Stimulated activated CD4-positive, alpha-beta T cell treated with anti-CD3 and anti-CD28 coated beads, Interleukin-4, amount 100 ng/mL, for 4 hours (primary cell): ENCODE results near the gene CPNE5.
A peak's percentile ranks its signal among the peaks of the same experiment; 100 is the strongest.

ENCODE experiments used
- DNase-seq, 2 experiments: peaks; one replicate each; pipeline ENCODE4 v3.0.0-alpha.2; 2020

The CPNE5 gene

DNA sequence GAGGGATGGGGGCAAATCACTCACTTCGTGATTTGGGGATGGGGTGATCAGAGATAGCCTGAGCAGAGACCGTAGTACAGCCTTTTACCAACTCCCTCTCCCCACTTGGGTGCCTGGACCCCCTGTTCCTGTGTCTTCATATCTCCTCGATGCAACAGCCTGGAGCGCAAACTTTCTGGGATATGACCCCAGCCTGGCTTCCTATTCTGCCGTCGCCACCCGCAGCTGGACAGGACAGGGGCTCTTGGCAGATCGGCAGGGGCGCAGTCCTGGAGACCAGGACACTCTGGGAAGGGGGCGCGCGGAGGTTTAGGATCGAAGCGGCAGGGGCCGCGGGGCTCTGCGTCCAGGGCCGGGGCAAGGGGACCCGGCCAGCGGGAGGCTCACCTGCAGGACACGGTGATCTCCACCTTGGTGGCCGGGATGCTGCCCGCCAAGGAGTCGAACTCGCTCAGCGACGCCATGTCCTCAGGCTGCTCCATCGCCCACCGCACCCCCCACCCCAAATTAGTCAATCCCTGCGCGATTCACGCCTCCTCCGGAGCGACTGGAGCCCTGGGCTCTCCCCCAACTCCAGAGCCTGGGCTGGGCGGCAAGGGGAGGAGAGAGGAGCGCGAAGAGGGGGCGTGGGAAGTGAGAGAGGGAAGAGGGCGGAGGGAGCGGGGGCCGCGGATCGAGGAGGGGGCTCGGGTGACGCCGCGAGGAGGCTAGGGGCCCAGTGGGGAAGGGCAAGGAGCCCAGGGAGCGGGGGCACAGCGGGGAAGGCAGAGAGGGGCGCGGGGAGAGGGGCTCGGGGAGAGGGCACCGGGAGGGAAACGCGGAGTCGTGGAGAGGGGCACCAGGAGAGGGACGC lies at the start of gene CPNE5:
Gene CPNE5, minus strand, starts transcription at position 549 of the 853 bp plus-strand sequence. Its CDS starts 67 bp downstream, at position 482.
- DNase-seq = peak; percentile 4 to 9

GRCh38 chr6:36888115-36888643 lies 48.9 kb upstream of the CPNE5 start:
- DNase-seq = no peak

DNA sequence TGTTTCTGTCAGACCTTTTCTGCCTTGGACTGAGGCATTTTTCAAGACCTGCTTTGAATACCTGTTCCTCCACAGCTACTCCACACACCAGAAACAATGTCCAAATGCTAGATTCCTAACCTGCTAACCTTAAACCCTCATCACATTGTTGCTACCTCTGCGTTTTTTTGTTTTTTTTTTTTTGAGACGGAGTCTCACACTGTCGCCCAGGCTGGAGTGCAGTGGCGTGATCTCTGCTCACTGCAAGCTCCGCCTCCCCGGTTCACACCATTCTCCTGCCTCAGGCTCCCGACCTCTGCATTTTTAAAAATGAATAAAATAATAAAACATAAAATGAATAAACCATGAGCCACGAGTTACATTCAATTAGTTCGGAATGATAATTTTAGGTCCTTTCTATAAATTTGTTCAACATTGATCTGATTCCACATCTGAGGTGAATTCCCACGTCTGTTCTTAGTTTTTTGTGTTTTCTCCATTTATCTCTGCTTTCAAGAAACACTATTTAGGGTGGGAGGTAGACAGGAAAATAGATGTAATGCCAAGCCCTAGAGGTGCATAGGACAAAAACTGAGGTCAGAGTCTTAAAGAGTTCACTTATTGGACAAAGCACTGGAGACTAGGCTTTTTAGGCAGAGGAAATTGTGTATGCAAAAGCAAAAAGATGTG lies 47.8 kb upstream of the CPNE5 start:
- DNase-seq = no peak

- peak; percentile 94 to 97 for DNase-seq
These were observed 46.5 kb upstream of the CPNE5 start, which contains the start of gene C6orf89 for GRCh38 chr6:36885461-36886401. Gene C6orf89, plus strand, starts transcription at chr6:36885952. Its CDS starts 13,493 bp downstream, at chr6:36899445.

GRCh38 chr6:36884610-36885009 lies 45.4 kb upstream of the CPNE5 start:
- no peak for DNase-seq

DNA sequence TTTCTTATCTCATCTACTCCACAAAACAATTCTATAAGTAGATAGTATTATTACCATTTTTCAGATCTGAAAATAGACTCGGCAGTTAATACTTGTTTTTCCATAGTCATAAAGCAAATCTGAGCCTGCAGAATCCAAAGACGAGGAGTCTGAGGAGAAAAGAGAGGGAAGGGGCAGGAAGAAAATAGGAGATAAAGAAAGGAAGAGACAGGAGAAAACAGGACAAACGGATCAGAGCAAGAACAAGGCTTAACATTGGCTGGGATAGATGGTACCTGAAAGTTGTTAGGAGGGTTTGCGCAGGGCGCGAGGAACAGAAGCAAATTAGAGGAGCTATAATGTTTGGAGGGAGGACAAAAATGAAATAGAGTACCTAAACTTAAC lies 36.0 kb upstream of the CPNE5 start:
- DNase-seq = no peak

GRCh38 chr6:36874443-36875249 lies 35.4 kb upstream of the CPNE5 start, which contains the start of gene PPIL1:
Gene PPIL1, minus strand, starts transcription at chr6:36874803. Its CDS starts 31 bp downstream, at chr6:36874772.
- peak; percentile 74 to 78 for DNase-seq

DNA sequence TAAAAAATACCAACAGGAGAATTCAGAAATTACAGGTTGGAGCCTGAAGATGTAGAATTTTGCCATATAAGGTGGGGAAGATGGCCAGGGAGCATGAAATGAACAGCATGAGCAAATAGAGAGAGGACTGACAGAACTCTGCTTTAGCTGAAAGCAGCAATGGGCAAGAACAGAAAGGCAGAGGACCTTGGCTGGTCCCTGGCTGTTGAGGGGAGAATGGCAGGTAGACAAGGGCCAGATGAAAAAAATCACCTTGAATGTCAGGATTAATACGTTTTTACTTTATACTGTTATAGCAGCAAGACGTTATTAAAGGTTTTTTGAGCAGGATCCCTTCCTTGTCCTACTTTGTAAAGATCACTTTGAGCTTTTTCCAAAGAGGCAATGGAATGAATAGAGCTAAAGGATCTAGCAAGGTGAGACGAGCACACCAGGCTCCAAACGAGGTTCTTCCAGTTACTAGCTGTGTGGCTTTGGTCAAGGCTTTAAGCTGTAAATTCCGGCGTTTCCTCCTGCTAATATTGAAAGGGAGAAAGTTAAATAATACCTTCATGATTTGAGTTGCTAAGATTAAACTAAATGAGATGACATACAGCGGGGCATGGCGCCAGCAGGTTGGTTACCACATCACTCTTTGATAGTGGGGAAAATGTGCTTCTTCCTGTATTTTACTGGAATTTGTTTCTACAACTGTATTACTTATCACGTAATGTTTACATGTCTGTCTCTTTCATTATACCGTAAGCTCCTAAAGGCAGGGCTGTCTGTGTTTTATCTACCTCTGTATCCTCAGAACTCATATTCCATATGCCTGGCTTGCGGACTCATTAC lies 34.6 kb upstream of the CPNE5 start:
- DNase-seq = no peak

GRCh38 chr6:36873115-36873514 lies 33.9 kb upstream of the CPNE5 start:
- no peak for DNase-seq

- no peak for DNase-seq
These were observed 32.4 kb upstream of the CPNE5 start for GRCh38 chr6:36871686-36872085.

DNA sequence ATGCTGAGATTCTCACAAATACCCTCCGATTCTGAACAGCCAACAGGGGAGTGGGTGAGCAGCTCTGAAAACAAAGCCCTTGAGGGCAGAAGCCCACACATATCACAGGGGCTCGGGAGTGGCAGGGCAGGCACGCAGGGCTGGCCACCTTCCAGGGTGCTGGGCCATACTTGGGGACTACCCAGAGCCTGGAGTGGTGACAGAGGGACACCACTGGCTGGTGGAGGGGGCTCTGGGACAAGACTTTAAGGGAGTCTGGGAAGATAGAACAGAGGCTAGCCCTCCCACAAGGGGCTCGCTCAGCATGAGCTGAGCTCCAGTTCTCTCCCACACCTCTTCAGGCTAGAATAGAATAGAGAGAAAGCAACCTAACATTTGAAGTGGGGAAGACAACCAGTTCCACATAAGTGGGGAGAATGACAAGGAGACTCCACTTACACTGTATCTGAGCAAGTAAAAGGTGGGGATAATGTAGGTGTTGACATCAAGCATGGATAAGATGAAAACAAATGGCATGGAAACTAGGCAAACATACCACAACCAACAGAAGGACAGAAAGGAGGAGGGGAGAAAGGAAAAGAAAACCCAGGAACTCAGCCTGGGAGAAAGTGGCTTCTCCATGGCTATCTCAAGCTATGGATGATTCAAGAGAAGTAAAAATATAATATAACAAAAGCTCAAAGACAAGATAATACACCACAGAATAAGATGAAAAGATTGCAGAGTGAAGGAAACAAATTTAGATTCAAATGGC lies 28.4 kb upstream of the CPNE5 start:
- no peak for DNase-seq

DNA sequence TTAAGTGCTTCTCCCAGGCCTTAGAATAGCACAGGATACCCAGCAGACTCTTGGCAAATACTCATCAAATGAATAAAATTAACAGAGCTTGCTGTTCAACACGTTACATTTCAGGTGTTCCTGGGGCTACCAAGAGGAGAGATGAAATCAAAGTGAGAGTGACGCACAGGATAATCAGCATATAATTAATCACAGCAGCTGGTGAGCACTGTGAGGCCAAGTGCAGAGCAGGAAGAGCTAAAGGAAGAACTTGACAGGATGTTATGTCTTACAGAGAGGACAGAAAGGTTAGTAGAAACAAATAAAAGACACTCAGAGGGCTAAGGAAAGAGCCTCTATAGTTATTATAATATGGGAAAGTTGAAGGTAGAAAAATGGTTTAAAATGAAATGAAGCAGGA lies 26.6 kb upstream of the CPNE5 start:
- DNase-seq = no peak

GRCh38 chr6:36863670-36864540 lies 24.7 kb upstream of the CPNE5 start:
- no peak for DNase-seq

GRCh38 chr6:36862848-36863382 lies 23.7 kb upstream of the CPNE5 start:
- no peak for DNase-seq

GRCh38 chr6:36862164-36862847 lies 23.1 kb upstream of the CPNE5 start:
- DNase-seq = no peak

GRCh38 chr6:36860126-36860525 lies 20.9 kb upstream of the CPNE5 start:
- DNase-seq = no peak

DNA sequence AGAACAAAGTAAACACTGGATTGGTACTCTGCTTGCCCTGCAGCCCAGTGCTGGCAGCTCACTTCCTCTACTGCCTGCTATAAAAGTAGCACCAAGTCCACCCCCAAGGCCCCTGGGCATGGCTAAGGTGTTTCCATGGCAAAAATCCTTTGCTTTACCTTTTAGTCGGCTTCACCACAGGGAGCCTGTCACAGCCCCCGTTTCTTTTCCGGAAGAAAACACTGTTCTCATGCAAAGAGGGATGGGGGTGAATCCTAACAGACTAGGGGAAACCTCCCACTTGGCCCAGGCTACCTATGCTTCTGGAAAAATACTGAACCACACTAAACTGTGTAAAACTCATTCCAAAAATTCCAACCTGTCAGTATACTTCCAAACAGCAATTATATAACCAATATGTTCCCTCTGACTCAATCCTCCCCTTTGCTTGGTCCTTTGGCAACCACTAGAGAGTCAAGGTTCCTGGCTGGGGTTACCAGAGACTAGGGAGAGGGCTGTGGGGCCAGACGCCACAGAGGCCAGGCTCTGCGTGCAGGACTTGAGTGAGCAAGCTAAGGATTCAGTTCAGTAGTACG lies 19.2 kb upstream of the CPNE5 start:
- no peak for DNase-seq

- DNase-seq = no peak
These were observed 18.1 kb upstream of the CPNE5 start for GRCh38 chr6:36857325-36857724.
